ENCODE data around the gene ERCC2. TPM values are rescaled to one million over a fixed set of nuclear protein-coding genes. Genes with fewer than 3 reads are reported as not detected.

Gene ERCC2
- total RNA-seq, 1 donor, result 52.5 TPM

DNA sequence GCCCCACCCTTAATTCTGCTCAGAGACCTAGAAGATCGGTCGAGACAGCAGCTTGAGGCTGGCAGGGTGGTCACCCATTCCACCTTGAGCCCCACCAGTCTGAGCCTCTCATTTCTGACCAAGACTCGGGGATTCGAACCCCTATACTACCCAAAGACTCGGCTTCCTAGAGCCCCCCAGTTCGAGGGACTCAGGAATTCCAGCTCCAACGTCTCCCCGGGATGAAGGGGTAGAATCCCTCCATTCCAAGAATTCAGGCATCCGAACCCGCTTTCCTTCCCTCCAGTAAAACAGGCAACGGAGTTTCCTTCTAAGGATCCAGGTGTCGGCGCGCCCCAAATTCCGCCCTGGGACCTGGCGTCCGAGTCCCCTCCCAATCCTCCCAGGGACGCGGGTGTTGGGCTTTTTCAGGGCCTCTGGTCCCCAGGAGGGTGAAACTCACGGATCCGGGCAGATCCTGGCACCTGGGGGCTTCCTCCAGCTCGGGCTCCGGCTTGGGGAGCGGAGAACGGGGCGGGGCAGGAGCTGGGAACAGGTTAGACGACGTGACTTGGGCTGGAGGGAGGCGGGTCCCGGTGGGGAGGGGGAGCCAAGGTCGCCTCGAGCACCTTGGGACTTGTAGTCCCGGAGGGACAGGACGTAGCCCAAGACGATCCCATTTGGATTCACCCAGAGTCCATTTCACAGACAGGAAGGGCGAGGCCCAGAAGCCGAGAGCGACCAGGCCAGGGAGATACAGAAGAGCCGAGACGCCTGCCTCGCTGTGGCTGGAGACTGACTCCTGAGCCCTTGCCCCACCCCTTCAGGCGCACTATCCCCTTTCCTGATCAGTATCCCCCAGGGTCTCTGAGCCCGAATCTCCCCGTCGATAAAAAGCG lies 34.4 kb upstream of the ERCC2 start, which contains the start of gene PPP1R13L:
Gene PPP1R13L (minus strand): TSS at position 513 of the 878 bp plus-strand sequence. CDS start 6,751 bp downstream, outside the sequence.
- Histone ChIP-seq H3K79me2 (ENCODE audit: insufficient read depth, low read length) (peaks cover 16% of the 10 kb centered on the region), H2AFZ (ENCODE audit: low read length) (peak within 1 kb of the TSS; percentile 58), H3K36me3 (ENCODE audit: insufficient read depth, low read length) (peaks cover 11% of the 10 kb centered on the region), H3K4me1 (ENCODE audit: insufficient read depth, low read length) (peaks cover 24% of the 10 kb centered on the region), H3K27ac (ENCODE audit: low read depth, low read length) (peak within 1 kb of the TSS; percentile 98), H3K9me3 (ENCODE audit: low read depth, low read length) (no peaks in the 10 kb centered on the region), H4K20me1 (ENCODE audit: insufficient read depth, low read length) (no peaks in the 10 kb centered on the region), H3K27me3 (ENCODE audit: insufficient read depth, low read length) (no peaks in the 10 kb centered on the region), H3K4me2 (ENCODE audit: insufficient read depth, low read length) (peak within 1 kb of the TSS; percentile 83), H3K4me3 (ENCODE audit: insufficient read depth, low read length) (peak within 1 kb of the TSS; percentile 88)
- TF ChIP-seq, protein P1, sequence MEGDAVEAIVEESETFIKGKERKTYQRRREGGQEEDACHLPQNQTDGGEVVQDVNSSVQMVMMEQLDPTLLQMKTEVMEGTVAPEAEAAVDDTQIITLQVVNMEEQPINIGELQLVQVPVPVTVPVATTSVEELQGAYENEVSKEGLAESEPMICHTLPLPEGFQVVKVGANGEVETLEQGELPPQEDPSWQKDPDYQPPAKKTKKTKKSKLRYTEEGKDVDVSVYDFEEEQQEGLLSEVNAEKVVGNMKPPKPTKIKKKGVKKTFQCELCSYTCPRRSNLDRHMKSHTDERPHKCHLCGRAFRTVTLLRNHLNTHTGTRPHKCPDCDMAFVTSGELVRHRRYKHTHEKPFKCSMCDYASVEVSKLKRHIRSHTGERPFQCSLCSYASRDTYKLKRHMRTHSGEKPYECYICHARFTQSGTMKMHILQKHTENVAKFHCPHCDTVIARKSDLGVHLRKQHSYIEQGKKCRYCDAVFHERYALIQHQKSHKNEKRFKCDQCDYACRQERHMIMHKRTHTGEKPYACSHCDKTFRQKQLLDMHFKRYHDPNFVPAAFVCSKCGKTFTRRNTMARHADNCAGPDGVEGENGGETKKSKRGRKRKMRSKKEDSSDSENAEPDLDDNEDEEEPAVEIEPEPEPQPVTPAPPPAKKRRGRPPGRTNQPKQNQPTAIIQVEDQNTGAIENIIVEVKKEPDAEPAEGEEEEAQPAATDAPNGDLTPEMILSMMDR (IDR thresholded peaks at IDR 0.05; ENCODE audit: extremely low read depth, low read depth, low read length), result no peak
- DNase-seq (ENCODE audit: insufficient read length, low spot score, missing footprints), result peak; percentile 68

DNA sequence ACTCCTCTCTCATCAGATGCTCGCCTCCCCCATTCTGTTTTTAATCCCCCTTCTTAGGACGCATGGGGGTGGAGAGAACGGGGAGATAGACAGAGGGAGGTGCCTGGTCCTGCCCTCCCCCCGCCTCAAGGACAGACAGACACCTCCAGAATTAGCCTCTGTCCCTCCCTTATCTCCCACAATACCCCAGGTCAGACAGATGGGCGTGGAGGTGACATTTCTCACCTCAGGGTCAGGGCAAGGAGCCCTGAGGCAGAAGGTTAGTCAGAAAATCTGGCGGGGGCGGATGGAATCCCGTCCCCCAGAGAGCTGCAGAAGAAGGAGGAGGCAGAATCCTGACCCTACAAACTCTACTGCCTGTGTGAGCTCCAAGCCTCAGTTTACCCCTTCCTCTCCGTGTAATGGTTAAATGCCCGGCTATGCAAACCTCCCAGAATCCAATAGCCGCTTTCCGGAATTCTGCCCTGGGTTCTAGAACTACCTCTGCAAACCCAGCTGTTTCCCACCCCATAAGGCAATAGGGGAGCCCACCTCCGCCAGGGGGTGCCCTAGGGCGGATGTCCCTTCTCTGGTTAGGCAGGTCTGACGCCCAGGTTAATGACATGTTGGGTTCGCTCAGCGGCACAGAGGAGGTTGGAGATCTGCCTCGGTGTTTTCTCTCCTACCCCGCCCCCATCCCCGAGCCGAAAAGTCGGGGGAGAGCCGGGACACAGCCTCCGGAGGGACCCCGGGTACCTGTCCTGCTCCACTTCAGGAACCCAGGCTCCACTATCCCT lies 33.6 kb upstream of the ERCC2 start:
- H3K4me1 ChIP-seq (ENCODE audit: insufficient read depth, low read length), result peaks cover 24% of the 10 kb centered on the region
- TF ChIP-seq, protein P1 (IDR thresholded peaks at IDR 0.05; ENCODE audit: extremely low read depth, low read depth, low read length), result peak; percentile 33
- peak; percentile 73 for DNase-seq (ENCODE audit: insufficient read length, low spot score, missing footprints)
- H4K20me1 ChIP-seq (ENCODE audit: insufficient read depth, low read length), result no peaks in the 10 kb centered on the region
- no peak overlapping the region for H2AFZ ChIP-seq (ENCODE audit: low read length)
- H3K4me3 ChIP-seq (ENCODE audit: insufficient read depth, low read length), result peak overlapping the region; percentile 88
- H3K27me3 ChIP-seq (ENCODE audit: insufficient read depth, low read length), result no peaks in the 10 kb centered on the region
- peaks cover 16% of the 10 kb centered on the region for H3K79me2 ChIP-seq (ENCODE audit: insufficient read depth, low read length)
- H3K36me3 ChIP-seq (ENCODE audit: insufficient read depth, low read length), result peaks cover 8% of the 10 kb centered on the region
- peak overlapping the region; percentile 83 for H3K4me2 ChIP-seq (ENCODE audit: insufficient read depth, low read length)
- no peaks in the 10 kb centered on the region for H3K9me3 ChIP-seq (ENCODE audit: low read depth, low read length)
- H3K27ac ChIP-seq (ENCODE audit: low read depth, low read length), result no peak overlapping the region

DNA sequence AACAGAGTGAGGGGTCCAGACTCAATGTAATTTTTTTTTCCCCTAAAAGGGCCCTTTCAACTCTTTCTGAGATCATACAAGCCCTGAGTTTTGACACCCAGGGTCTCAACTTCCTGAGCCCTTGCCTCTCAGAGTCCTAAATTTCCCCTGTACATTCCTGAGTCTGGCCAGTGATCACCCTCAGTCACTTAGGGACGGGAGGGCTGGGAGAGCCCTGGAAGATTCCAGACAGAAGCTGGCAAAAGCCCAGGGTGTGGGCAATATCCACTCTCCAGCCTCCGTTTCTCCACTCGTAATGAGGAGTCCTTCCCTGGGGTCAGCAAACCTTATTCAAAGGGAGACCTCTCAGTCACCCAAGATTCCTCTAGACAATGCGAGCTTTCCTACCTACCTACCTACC lies 32.9 kb upstream of the ERCC2 start:
- Histone ChIP-seq H4K20me1 (ENCODE audit: insufficient read depth, low read length) (no peaks in the 10 kb centered on the region), H3K27me3 (ENCODE audit: insufficient read depth, low read length) (no peaks in the 10 kb centered on the region), H3K79me2 (ENCODE audit: insufficient read depth, low read length) (peaks cover 15% of the 10 kb centered on the region), H2AFZ (ENCODE audit: low read length) (no peak overlapping the region), H3K36me3 (ENCODE audit: insufficient read depth, low read length) (peaks cover 3% of the 10 kb centered on the region), H3K4me2 (ENCODE audit: insufficient read depth, low read length) (peak overlapping the region; percentile 83), H3K4me1 (ENCODE audit: insufficient read depth, low read length) (peaks cover 24% of the 10 kb centered on the region), H3K27ac (ENCODE audit: low read depth, low read length) (no peak overlapping the region), H3K9me3 (ENCODE audit: low read depth, low read length) (no peaks in the 10 kb centered on the region), H3K4me3 (ENCODE audit: insufficient read depth, low read length) (no peak overlapping the region)
- no peak for DNase-seq (ENCODE audit: insufficient read length, low spot score, missing footprints)
- TF ChIP-seq, protein P1 (IDR thresholded peaks at IDR 0.05; ENCODE audit: extremely low read depth, low read depth, low read length), result no peak

Data from osteoblast (primary cell).